ENCODE measurements around the gene KAT5. TPM values are rescaled to one million over a fixed set of nuclear protein-coding genes. Genes with fewer than 3 reads are reported as not detected.

KAT5 gene
- total and polyA plus RNA-seq, 10 of the 15 experiments (the other 5 are each of a cell fraction or from before 2014, with no cell fraction given), result 3.4 to 66.1 (median 46.3) TPM

- POLR2A ChIA-PET, result interaction anchor here (0.6 to 0.9 kb wide), 2 partner anchors 391 to 517 kb away, joined by 3 to 7 read pairs; no protein-coding TSS in a partner anchor
- H3K27ac ChIP-seq (ENCODE audit: control insufficient read depth, insufficient read depth), result no peak overlapping the region
- SMC1A ChIA-PET (ENCODE audit: uncharacterized antibody, unreplicated experiment), result no interaction called here
- CTCF ChIA-PET, result interaction anchor here (0.9 to 3.2 kb wide), 6 partner anchors 16 to 157 kb away, joined by 3 to 16 read pairs (median 6); partner anchors contain the start of gene KAT5
- H3K4me2 ChIP-seq (ENCODE audit: control insufficient read depth, insufficient read depth), result no peak overlapping the region
- H3K27me3 ChIP-seq (replicated peaks in 1 of 2; ENCODE audit: control insufficient read depth in 2 of 2, insufficient read depth in 2 of 2, low read length in 1 of 2), result no peaks in the 10 kb centered on the region; a peak in 1 of 4 replicates
- H3K4me3 ChIP-seq, result no peak overlapping the region
- BruUV-seq (replicated peaks), result no TSS peak
- H2AFZ ChIP-seq (ENCODE audit: control insufficient read depth, low read depth, low read length), result no peak overlapping the region
- H3K36me3 ChIP-seq (ENCODE audit: control insufficient read depth in 2 of 2, insufficient read depth in 2 of 2, low read length in 1 of 2), result no peaks in the 10 kb centered on the region
- ATAC-seq (no peak), DNase-seq (ENCODE audit: low read depth, low spot score) (no peak), FAIRE-seq (no peak)
- H4K20me1 ChIP-seq (ENCODE audit: control insufficient read depth, insufficient read depth), result no peaks in the 10 kb centered on the region
- intact Hi-C loops (cut with micrococcal nuclease; ENCODE audit: unreplicated experiment), result loop anchor here (5.0 kb wide), 1 partner anchor 39 kb away; no protein-coding TSS in a partner anchor
- TF ChIP-seq BACH1 (IDR thresholded peaks at IDR 0.05; ENCODE audit: borderline replicate concordance) (no peak), ZNF207 (IDR thresholded peaks at IDR 0.05; ENCODE audit: borderline replicate concordance) (no peak), ZNF274 (IDR thresholded peaks at IDR 0.05; ENCODE audit: insufficient read depth, insufficient read length) (no peak), SMARCA5 (IDR thresholded peaks at IDR 0.05) (no peak)
- no peaks in the 10 kb centered on the region for H3K4me1 ChIP-seq (ENCODE audit: control insufficient read depth, insufficient read depth, low read length)
- RAD21 ChIA-PET (ENCODE audit: unreplicated experiment), result no interaction called here
- in situ Hi-C loops (cut with MboI), result no loop called here
- H3K9me3 ChIP-seq (replicated peaks; ENCODE audit: control insufficient read depth, insufficient read depth, low read length), result no peaks in the 10 kb centered on the region
- H3K9ac ChIP-seq (ENCODE audit: control insufficient read depth, insufficient read depth, low read length), result no peak overlapping the region
- no peaks in the 10 kb centered on the region for H3K79me2 ChIP-seq (ENCODE audit: control insufficient read depth, insufficient read depth, low read length)
- 62% methylated on average over 15 of the region's 15 CpGs for WGBS (ENCODE audit: insufficient coverage, insufficient replicate concordance, low lambda C conversion rate, missing lambda C conversion rate)
Measured at GRCh38 chr11:65727865-65728264, 15.8 kb downstream of the KAT5 start.

- Histone ChIP-seq H3K9me3 (replicated peaks; ENCODE audit: control insufficient read depth, insufficient read depth, low read length) (no peaks in the 10 kb centered on the region), H3K4me2 (ENCODE audit: control insufficient read depth, insufficient read depth) (no peak overlapping the region), H2AFZ (ENCODE audit: control insufficient read depth, low read depth, low read length) (no peak overlapping the region), H3K27ac (ENCODE audit: control insufficient read depth, insufficient read depth) (no peak overlapping the region), H3K4me1 (ENCODE audit: control insufficient read depth, insufficient read depth, low read length) (no peaks in the 10 kb centered on the region), H3K9ac (ENCODE audit: control insufficient read depth, insufficient read depth, low read length) (no peak overlapping the region), H3K36me3 (ENCODE audit: control insufficient read depth in 2 of 2, insufficient read depth in 2 of 2, low read length in 1 of 2) (no peaks in the 10 kb centered on the region), H3K27me3 (replicated peaks in 1 of 2; ENCODE audit: control insufficient read depth in 2 of 2, insufficient read depth in 2 of 2, low read length in 1 of 2) (no peaks in the 10 kb centered on the region; a peak in 1 of 4 replicates), H3K4me3 (no peak overlapping the region), H3K79me2 (ENCODE audit: control insufficient read depth, insufficient read depth, low read length) (no peaks in the 10 kb centered on the region), H4K20me1 (ENCODE audit: control insufficient read depth, insufficient read depth) (no peaks in the 10 kb centered on the region)
- no peak for ATAC-seq
- WGBS (ENCODE audit: insufficient coverage, insufficient replicate concordance, low lambda C conversion rate, missing lambda C conversion rate), result 47% methylated on average over 5 of the region's 5 CpGs
- ChIA-PET SMC1A (ENCODE audit: uncharacterized antibody, unreplicated experiment) (no interaction called here), RAD21 (ENCODE audit: unreplicated experiment) (no interaction called here), CTCF (interaction anchor here (1.0 kb wide), 1 partner anchor 37 kb away, joined by 3 read pairs; no protein-coding TSS in a partner anchor), POLR2A (no interaction called here)
- no peak for DNase-seq (ENCODE audit: low read depth, low spot score)
- FAIRE-seq, result no peak
- BruUV-seq (replicated peaks), result no TSS peak
- intact Hi-C loops (cut with micrococcal nuclease; ENCODE audit: unreplicated experiment), result no loop called here
- in situ Hi-C loops (cut with MboI), result no loop called here
- TF ChIP-seq SREBF2 (IDR thresholded peaks at IDR 0.05; ENCODE audit: low read length), result no peak
- TF ChIP-seq, protein P1, sequence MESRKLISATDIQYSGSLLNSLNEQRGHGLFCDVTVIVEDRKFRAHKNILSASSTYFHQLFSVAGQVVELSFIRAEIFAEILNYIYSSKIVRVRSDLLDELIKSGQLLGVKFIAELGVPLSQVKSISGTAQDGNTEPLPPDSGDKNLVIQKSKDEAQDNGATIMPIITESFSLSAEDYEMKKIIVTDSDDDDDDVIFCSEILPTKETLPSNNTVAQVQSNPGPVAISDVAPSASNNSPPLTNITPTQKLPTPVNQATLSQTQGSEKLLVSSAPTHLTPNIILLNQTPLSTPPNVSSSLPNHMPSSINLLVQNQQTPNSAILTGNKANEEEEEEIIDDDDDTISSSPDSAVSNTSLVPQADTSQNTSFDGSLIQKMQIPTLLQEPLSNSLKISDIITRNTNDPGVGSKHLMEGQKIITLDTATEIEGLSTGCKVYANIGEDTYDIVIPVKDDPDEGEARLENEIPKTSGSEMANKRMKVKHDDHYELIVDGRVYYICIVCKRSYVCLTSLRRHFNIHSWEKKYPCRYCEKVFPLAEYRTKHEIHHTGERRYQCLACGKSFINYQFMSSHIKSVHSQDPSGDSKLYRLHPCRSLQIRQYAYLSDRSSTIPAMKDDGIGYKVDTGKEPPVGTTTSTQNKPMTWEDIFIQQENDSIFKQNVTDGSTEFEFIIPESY (IDR thresholded peaks at IDR 0.05), result no peak
- TF ChIP-seq, protein P2, sequence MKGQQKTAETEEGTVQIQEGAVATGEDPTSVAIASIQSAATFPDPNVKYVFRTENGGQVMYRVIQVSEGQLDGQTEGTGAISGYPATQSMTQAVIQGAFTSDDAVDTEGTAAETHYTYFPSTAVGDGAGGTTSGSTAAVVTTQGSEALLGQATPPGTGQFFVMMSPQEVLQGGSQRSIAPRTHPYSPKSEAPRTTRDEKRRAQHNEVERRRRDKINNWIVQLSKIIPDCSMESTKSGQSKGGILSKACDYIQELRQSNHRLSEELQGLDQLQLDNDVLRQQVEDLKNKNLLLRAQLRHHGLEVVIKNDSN (IDR thresholded peaks at IDR 0.05; ENCODE audit: borderline replicate concordance, extremely low read length, insufficient read depth, low read depth, low read length), result no peak
- no peak for TF ChIP-seq CBX5 (IDR thresholded peaks at IDR 0.05; ENCODE audit: low read depth)
- TF ChIP-seq LARP7 (IDR thresholded peaks at IDR 0.05), result no peak
- TF ChIP-seq RCOR1 (conservative IDR thresholded peaks at IDR 0.05; ENCODE audit: low read depth, low read length), result no peak
- no peak for TF ChIP-seq CREM (IDR thresholded peaks at IDR 0.05; ENCODE audit: low read depth)
Measured at GRCh38 chr11:65730461-65730860, 18.4 kb downstream of the KAT5 start.

Measured in GM12878 (cell line).